HTERT RPE-1 (cell line): ENCODE data around the gene ERGIC1.
"Not testable (repeated sequence)": the region's sequence is repeated elsewhere in the genome, so short reads cannot be mapped to it uniquely, and the experiment has no call there.

Experiments
- in situ Hi-C: fragments of 300-500 bp; cut with MboI; formaldehyde crosslinking; loops from 4 replicates; pipeline ENCODE4 v1.14.3; 2020; ENCODE audit warnings: low sequenced_read_pairs

Gene ERGIC1

GRCh38 chr5:172800088-172800551, 33.9 kb upstream of the ERGIC1 start:
- in situ Hi-C loops = no loop called here

DNA sequence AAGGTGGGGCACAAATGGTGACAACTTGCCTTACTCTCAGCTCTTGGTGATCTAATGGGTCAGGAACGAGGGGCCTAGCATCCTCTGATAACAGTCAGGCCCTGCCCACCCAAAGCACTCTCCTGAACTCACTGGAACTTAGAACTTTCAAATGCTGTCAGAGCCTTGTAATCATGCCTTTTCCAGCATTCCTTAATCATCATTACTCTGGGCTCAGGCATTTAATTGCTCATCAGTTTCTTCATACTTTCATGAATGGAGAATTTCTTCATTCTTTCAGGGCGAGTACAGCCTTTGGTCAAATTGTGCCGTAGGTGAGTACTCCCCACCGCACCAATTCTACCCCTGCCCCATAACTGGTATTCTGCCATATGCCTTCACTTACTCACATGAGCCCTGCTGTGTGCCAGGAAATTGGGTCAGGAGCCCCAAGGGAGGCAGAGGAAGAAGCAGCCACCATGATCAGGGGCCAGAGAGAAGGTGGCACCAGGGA, 32.8 kb upstream of the ERGIC1 start:
- in situ Hi-C loops = no loop called here

GRCh38 chr5:172802112-172802511, 31.9 kb upstream of the ERGIC1 start:
- in situ Hi-C loops = no loop called here

GRCh38 chr5:172802567-172803176, 31.4 kb upstream of the ERGIC1 start:
- in situ Hi-C loops = no loop called here

DNA sequence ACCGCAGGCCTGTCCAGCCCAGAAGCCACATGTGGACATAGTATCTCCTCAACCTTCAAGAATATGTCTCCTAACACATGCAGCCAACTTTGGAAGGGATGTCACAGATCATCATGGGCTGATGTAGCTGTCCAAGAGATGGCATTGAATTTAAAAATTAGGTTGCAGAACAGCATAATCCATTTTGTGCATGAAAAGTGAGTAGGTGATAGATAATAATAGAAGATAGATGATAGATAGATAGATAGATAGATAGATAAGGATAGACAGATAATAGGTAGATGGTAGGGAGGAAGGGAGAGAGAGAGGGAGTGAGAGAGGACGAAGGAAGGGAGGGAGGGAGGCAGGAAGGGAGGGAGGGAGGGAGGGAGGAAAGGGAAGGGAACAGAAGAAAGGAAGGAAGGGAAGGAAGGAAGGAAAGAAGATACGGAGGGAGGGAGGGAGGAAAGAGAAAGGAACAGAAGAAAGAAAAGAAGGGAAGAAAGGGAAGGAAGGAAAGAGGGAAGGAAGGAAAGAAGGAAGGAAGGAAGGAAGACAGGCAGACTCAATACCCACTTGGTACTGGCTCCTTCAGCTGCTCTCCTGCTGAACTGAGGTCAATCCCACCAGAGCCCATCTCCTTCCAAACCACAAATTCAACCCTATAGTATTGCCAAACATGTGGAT, 28.9 kb upstream of the ERGIC1 start:
- in situ Hi-C loops = no loop called here

DNA sequence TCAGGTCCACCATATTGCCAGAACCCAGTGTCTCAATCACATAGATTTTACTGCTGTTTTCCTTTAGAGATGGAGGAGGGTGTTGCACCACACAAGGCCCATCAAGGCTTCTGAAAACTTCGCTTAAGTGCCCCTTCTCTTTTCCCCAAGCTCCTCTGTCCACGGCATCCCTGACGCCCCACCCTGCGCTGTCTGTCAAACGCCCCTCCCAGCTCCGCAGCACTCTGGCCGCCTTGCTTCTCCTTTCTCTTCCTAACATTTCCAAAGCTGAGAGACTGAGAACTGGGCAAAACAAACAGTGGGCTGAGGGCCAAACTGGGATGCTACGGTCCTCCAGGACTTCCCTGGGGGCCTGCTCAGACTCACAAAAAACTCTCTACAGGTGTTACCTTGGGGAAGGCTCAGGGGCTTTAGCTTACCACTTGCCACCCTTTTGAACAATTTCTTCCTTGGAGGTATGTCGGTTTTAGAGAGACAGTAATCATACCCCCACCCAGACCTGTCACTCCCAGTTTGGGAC, 28.3 kb upstream of the ERGIC1 start:
- in situ Hi-C loops = no loop called here

DNA sequence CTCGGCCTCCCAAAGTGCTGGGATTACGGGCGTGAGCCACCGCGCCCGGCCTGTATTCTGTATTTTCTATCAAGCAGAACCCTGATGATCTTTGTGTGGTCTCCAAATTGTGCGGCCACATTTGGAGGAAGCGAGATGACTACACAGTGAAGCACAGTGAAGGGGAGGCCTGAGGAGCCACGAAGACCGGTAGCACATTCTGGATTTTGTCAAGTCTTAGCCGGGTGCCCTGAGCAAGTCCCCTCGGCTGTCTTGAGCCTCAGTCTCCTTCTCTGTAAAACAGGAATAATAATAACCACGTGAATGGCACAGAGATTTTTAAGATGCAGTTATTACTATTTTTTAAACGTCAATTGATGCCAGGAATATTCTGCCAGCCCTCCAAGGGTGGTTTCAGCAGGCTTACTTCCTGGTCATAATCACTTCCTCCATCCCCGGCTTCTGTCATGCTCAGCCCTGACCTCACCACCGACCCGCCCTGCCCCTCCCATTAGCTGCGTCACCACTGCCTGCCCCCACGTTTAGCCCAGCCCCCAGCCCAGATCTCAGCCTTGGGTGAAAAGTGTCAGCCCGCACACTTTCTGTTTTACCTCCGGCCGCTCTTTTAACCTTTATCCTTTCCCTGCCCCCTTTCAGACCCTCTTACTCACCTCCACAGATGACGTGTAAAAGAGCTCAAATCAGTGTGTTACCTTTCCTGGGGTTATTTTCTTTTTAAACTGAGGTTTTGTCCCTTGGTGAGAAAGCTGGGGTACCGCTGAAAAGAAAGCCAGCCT, 27.0 kb upstream of the ERGIC1 start:
- in situ Hi-C loops = no loop called here

DNA sequence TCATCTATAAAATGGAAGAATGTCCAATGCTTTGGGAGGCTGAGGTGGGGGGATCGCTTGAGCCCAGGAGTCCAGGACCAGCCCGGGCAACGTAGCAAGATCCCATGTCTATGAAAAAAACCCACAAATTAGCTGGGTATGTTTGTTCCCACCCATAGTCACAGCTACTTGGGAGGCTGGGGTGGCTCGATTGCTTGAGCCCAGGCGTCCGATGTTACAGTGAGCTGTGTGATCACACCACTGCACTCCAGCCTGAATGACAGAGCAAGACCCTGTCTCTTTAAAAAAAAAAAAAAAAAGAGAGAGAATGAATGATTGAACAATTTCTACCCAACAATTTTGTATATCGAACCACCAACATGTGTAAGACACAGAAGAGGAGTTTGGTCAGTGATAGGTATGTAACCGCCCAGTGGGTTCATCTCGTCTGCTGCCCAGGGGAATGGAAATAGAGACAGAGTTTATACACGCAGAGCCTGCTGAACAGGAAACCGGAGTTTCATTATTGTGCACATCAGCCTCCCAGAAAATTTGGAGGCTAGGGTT, 26.2 kb upstream of the ERGIC1 start:
- in situ Hi-C loops = no loop called here

DNA sequence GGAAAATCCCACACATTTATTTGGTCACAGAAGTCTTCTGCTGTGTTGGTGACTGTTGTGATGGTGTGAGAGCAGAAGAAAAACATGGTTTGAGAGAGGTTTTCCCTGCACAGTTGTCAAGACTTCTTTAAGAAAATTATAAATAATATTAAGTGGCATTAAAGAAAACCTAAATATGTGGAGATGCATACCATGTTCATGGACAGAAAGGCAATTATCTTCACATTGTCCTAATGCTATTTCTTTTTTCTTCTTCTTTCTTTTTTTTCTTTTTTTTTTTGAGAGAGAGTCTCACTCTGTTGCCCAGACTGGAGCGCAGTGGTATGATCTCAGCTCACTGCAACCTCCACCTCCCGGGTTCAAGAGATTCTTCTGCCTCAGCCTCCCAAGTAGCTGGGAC, 24.3 kb upstream of the ERGIC1 start:
- in situ Hi-C loops = no loop called here

DNA sequence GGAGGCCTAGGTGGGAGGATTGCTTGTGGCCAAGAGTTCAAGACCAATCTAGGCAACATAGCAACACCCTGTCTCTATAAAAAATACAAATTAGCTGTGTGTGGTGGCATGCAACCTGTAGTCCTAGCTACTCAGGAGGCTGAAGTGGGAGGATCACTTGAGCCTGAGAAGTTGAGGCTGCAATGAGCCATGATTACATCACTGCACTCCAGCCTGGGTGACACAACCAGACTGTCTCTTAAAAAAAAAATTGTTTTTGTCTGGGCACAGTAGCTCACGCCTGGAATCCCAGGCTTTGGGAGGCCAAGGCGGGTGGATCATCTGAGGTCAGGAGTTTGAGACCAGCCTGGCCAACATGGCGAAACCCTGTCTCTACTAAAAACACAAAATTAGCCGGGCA, 23.1 kb upstream of the ERGIC1 start:
- in situ Hi-C loops = not testable (repeated sequence)

GRCh38 chr5:172815631-172816030, 18.4 kb upstream of the ERGIC1 start:
- in situ Hi-C loops = no loop called here

GRCh38 chr5:172816925-172817562, 17.0 kb upstream of the ERGIC1 start:
- in situ Hi-C loops = no loop called here

- in situ Hi-C loops = no loop called here
Measured at GRCh38 chr5:172817664-172818063, 16.4 kb upstream of the ERGIC1 start.

DNA sequence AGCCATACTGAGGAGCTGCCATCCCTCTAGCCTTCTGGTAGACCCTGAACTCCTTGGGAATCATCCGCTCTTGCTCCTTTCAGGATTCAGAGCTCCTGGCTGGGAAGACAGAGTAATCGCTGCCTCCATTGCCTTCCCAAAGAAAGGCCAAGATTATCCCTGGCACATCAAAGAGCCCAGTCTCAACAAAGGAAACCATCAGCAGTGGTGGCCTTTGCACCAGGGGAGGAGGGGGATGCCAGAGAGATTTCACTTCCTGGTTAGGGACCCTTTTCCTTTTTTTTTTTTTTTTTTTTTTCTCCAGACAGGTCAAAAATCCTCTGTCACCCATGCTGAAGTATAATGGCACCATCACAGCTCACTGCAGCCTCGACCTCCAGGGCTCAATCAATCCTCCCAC, 16.0 kb upstream of the ERGIC1 start:
- in situ Hi-C loops = no loop called here

- in situ Hi-C loops = no loop called here
Measured at GRCh38 chr5:172819569-172819968, 14.5 kb upstream of the ERGIC1 start.

- in situ Hi-C loops = no loop called here
Measured at GRCh38 chr5:172820046-172820767, 13.8 kb upstream of the ERGIC1 start.

GRCh38 chr5:172821340-172821985, 12.6 kb upstream of the ERGIC1 start:
- in situ Hi-C loops = no loop called here

DNA sequence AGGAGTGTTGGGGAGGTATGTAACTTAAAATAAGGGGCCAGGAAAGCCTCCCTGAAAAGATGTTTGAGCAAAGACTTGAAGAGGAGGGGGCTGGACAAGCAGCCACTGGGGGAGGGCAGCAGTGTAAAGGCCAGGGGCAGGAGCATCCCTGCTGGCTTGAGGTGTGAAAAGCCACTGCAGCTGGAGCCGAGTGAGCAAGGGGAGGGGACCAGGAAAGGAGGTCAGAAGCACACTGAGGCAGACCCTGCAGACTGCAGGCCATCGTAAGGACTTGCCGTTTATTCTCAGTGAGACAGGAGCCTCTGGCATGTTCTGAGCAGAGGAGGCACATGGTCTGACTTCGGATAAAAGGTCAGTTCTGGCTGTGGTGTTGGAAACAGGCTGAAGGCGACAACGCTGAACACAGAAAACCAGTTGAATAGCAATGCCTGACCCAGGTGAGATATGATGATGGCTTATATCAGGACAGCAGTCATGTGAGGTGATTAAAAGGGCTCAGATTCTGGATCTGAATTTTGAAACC, 10.2 kb upstream of the ERGIC1 start:
- in situ Hi-C loops = no loop called here

GRCh38 chr5:172825610-172826204, 8.3 kb upstream of the ERGIC1 start:
- in situ Hi-C loops = no loop called here
